ENCODE results near the gene WIF1. TPM values are rescaled to one million over a fixed set of nuclear protein-coding genes. Genes with fewer than 3 reads are reported as not detected.

The WIF1 gene
- total RNA-seq, 4 donors from 2014 or later = not detected

DNA sequence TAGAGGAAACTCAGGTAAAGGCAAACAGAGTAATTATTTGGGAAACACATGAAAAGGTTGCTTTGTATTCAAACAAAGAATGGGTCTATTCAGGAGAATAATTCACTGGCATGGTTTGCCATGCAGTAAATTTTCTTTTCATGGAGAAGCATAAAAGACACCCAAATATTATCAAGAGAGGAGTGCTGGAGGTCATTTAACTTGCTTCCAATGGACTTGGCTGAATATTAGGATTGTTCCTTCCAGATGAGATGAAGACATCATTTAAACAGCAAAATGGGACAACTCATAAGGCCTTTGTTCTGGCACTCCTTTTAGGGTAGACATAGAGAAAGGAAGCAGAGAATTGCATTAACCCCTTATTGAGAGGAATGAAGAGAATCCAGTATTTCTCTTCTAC is 38.7 kb downstream of the WIF1 start:
- no peak for TF ChIP-seq POLR2A (IDR thresholded peaks at IDR 0.05)
- TF ChIP-seq, protein P1, sequence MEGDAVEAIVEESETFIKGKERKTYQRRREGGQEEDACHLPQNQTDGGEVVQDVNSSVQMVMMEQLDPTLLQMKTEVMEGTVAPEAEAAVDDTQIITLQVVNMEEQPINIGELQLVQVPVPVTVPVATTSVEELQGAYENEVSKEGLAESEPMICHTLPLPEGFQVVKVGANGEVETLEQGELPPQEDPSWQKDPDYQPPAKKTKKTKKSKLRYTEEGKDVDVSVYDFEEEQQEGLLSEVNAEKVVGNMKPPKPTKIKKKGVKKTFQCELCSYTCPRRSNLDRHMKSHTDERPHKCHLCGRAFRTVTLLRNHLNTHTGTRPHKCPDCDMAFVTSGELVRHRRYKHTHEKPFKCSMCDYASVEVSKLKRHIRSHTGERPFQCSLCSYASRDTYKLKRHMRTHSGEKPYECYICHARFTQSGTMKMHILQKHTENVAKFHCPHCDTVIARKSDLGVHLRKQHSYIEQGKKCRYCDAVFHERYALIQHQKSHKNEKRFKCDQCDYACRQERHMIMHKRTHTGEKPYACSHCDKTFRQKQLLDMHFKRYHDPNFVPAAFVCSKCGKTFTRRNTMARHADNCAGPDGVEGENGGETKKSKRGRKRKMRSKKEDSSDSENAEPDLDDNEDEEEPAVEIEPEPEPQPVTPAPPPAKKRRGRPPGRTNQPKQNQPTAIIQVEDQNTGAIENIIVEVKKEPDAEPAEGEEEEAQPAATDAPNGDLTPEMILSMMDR (IDR thresholded peaks at IDR 0.05) = no peak
- Histone ChIP-seq H3K9me3 (no peaks in the 10 kb centered on the region), H3K27me3 (no peaks in the 10 kb centered on the region), H3K27ac (no peak overlapping the region), H3K36me3 (no peaks in the 10 kb centered on the region), H3K4me1 (no peaks in the 10 kb centered on the region), H3K4me3 (replicated peaks in 1 of 3) (no peak overlapping the region)
- DNase-seq = no peak
- intact Hi-C loops (cut with DNase I) = no loop called here

DNA sequence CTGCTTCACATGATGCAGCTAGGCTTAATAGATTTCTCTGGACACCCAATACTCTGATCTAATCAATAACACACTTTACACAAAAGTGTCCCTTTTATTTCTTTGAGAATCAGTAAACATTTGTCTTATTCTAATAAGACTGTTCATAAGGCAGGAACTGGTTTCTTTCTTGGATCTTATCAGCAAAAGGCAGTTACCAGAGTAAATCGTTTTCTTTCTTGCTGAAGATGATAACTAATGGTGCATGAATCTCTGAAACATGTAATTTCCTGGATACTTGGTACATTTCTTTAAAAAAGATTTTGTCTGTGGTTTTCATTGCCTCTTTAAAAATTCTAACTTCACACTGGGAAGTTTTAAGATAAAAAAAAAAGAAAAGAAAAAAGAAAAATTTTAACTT is 39.6 kb downstream of the WIF1 start:
- DNase-seq = no peak
- 36 to 45% methylated on average over 1 of the region's 1 CpG for WGBS, 2 donors
- intact Hi-C loops (cut with DNase I) = no loop called here

DNA sequence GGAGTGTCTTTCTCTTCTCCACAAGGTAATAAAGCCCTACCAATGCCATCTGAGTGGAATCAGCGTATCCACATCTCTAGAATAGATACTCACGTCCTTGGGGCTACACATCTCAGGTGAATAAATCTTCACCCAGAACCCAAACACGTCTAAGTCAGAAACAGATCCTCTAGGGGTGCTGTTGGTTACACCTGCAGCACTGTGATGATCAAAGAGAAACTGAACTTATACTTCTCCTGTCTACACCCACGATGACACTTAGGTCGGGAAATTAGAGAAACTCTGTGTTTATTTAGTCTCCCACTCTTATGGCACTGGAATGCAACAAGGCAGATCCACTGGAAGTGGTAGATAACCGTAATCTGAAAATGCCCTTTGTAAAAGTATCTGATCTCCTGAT is 46.2 kb downstream of the WIF1 start:
- H3K27me3 ChIP-seq = no peaks in the 10 kb centered on the region
- 27 to 33% methylated on average over 6 of the region's 6 CpGs for WGBS, 2 donors
- intact Hi-C loops (cut with DNase I) = no loop called here

More for the DNA sequence above, 39.6 kb downstream of the WIF1 start:
- Histone ChIP-seq H3K36me3 (no peaks in the 10 kb centered on the region), H3K4me3 (replicated peaks in 1 of 3) (no peak overlapping the region), H3K4me1 (no peaks in the 10 kb centered on the region), H3K9me3 (no peaks in the 10 kb centered on the region), H3K27me3 (no peaks in the 10 kb centered on the region), H3K27ac (no peak overlapping the region)
- no peak for TF ChIP-seq POLR2A (IDR thresholded peaks at IDR 0.05)
- TF ChIP-seq, protein P1 (IDR thresholded peaks at IDR 0.05) = no peak

DNA sequence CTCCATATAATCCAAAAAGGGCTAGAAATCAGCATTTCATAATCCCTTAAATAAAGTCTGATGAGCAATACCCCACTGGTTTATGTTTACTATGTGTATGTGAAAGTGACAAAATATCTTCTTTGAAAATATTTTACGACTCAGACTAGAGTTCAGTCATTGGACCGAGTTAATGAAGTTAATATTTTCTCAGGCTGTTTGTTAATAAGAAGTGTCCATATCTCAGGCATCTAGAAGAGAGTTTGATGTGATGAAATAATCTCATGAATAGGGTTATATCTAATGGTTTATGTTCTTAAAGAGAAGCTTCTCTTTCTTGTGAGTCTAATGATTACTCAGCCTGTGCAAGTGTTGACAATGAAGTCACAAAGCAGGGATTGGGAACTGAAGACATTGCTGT is 51.8 kb downstream of the WIF1 start:
- H3K9me3 ChIP-seq = no peaks in the 10 kb centered on the region
- no peaks in the 10 kb centered on the region for H3K4me1 ChIP-seq
- intact Hi-C loops (cut with DNase I) = no loop called here
- no peak for DNase-seq
- no peak overlapping the region for H3K4me3 ChIP-seq (replicated peaks in 1 of 3)
- 91 to 96% methylated on average over 2 of the region's 2 CpGs for WGBS, 2 donors
- no peak overlapping the region for H3K27ac ChIP-seq
- H3K27me3 ChIP-seq = no peaks in the 10 kb centered on the region
- TF ChIP-seq, protein P1 (IDR thresholded peaks at IDR 0.05) = no peak
- no peak for TF ChIP-seq POLR2A (IDR thresholded peaks at IDR 0.05)
- no peaks in the 10 kb centered on the region for H3K36me3 ChIP-seq

More for the DNA sequence above, 46.2 kb downstream of the WIF1 start:
- Histone ChIP-seq H3K9me3 (no peaks in the 10 kb centered on the region), H3K4me1 (no peaks in the 10 kb centered on the region), H3K36me3 (no peaks in the 10 kb centered on the region), H3K27ac (no peak overlapping the region), H3K4me3 (replicated peaks in 1 of 3) (no peak overlapping the region)
- DNase-seq = no peak
- TF ChIP-seq, protein P1 (IDR thresholded peaks at IDR 0.05) = no peak
- TF ChIP-seq POLR2A (IDR thresholded peaks at IDR 0.05) = no peak

DNA sequence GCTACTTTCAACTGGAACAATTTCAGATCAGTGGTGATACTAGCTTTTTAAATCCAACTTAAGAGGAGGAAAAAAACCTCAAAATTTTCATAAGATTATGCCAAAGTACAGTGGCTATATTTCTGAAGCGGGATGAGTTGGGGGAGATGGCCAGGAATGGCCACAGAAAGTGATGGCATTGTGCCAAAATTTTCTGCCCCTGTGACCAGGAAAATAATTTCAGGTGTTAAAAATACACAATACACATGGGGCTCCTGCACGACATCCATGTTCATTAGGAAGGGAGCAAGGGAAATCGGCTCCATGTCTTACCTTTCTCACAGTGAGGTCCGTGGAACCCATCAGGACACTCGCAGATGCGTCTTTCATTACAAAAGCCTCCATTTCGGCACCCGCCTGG is 53.7 kb downstream of the WIF1 start:
- no peak for DNase-seq
- Histone ChIP-seq H3K4me1 (no peaks in the 10 kb centered on the region), H3K27me3 (no peaks in the 10 kb centered on the region), H3K27ac (no peak overlapping the region), H3K9me3 (no peaks in the 10 kb centered on the region), H3K4me3 (replicated peaks in 1 of 3) (no peak overlapping the region), H3K36me3 (no peaks in the 10 kb centered on the region)
- intact Hi-C loops (cut with DNase I) = no loop called here
- TF ChIP-seq, protein P1 (IDR thresholded peaks at IDR 0.05) = no peak
- TF ChIP-seq POLR2A (IDR thresholded peaks at IDR 0.05) = no peak
- WGBS, 2 donors = 89 to 91% methylated on average over 8 of the region's 8 CpGs

Data from thyroid gland (tissue), 4 donors.